HEK293T (cell line): Measurements from ENCODE around the gene GRK6.

Source experiments
- BHLHE40 ChIP-seq: fragments of 450-650 bp; IDR thresholded peaks from 2 replicates; pipeline ENCODE4 v1.6.1; 2016; ENCODE audit warnings: mild to moderate bottlenecking, moderate library complexity, borderline replicate concordance
- CTBP1 ChIP-seq: fragments of 450-650 bp; IDR thresholded peaks from 2 replicates; pipeline ENCODE4 v1.6.1; 2016; ENCODE audit warnings: borderline replicate concordance
- FOXA1 ChIP-seq: fragments of 450-650 bp; IDR thresholded peaks from 2 replicates; pipeline ENCODE4 v1.6.1; 2016; ENCODE audit warnings: mild to moderate bottlenecking
- FOXK2 ChIP-seq: fragments of 450-650 bp; IDR thresholded peaks from 2 replicates; pipeline ENCODE4 v1.6.1; 2016; ENCODE audit warnings: mild to moderate bottlenecking
- L3MBTL2 ChIP-seq: fragments of 450-650 bp; conservative IDR thresholded peaks from 2 replicates; pipeline ENCODE4 v1.6.1; 2016; ENCODE audit warnings: mild to moderate bottlenecking
- NFRKB ChIP-seq: fragments of 450-650 bp; IDR thresholded peaks from 2 replicates; pipeline ENCODE4 v1.6.1; 2016; ENCODE audit warnings: mild to moderate bottlenecking, moderate library complexity
- TARDBP ChIP-seq: fragments of 450-650 bp; IDR thresholded peaks from 2 replicates; pipeline ENCODE4 v1.6.1; 2016
- ZNF384 ChIP-seq: fragments of 450-650 bp; IDR thresholded peaks from 2 replicates; pipeline ENCODE4 v1.6.1; 2016

- TF ChIP-seq BHLHE40 (no peak), NFRKB (no peak), FOXK2 (no peak), FOXA1 (no peak), CTBP1 (no peak), L3MBTL2 (no peak), ZNF384 (no peak), TARDBP (no peak)
These were observed 57.8 kb downstream of the GRK6 start for GRCh38 chr5:177483994-177484901.
